H7 (cell line): ENCODE data around the gene RBMS1. TPM values are rescaled to one million over a fixed set of nuclear protein-coding genes. Genes with fewer than 3 reads are reported as not detected.

Experiments used
- DNase-seq: peaks from one replicate; pipeline ENCODE4 v3.0.0; 2012
- H3K27me3 ChIP-seq: 2 replicates; pipeline ENCODE4 v1.6.0; 2011; ENCODE audit warnings: mild to moderate bottlenecking, low read length; ENCODE audit not compliant: control insufficient read depth, insufficient read depth
- H3K36me3 ChIP-seq: replicated peaks from 2 replicates; pipeline ENCODE4 v1.5.1; 2011; ENCODE audit warnings: low read length; ENCODE audit not compliant: control insufficient read depth, insufficient read depth
- H3K4me3 ChIP-seq: 2 replicates; pipeline ENCODE4 v1.5.1; 2011; ENCODE audit warnings: low read depth, mild to moderate bottlenecking, control low read depth, low read length, moderate library complexity; ENCODE audit not compliant: insufficient read depth
- total RNA-seq: library from RNA; depleted of rRNA; stranded (reverse); fragments of >200 nt; shearing (Covaris generic); gene quantifications from 2 replicates; pipeline ENCODE4 v1.2.3, GENCODE V29; 2014

The RBMS1 gene
- total RNA-seq, 1 experiment from 2014 or later: 46.7 TPM

GRCh38 chr2:160247296-160248035 is 246.1 kb downstream of the RBMS1 start:
- Histone ChIP-seq H3K27me3 (no peaks in the 10 kb centered on the region), H3K4me3 (no peak overlapping the region), H3K36me3 (no peaks in the 10 kb centered on the region)
- no peak for DNase-seq

- Histone ChIP-seq H3K27me3 (no peaks in the 10 kb centered on the region), H3K4me3 (no peak overlapping the region), H3K36me3 (no peaks in the 10 kb centered on the region)
- DNase-seq: no peak
Measured at GRCh38 chr2:160246356-160246755, 247.3 kb downstream of the RBMS1 start.

- Histone ChIP-seq H3K27me3 (no peaks in the 10 kb centered on the region), H3K36me3 (no peaks in the 10 kb centered on the region), H3K4me3 (no peak overlapping the region)
- no peak for DNase-seq
Measured at GRCh38 chr2:160245614-160246155, 247.9 kb downstream of the RBMS1 start.

- Histone ChIP-seq H3K27me3 (no peaks in the 10 kb centered on the region), H3K36me3 (no peaks in the 10 kb centered on the region), H3K4me3 (no peak overlapping the region)
- no peak for DNase-seq
Measured at GRCh38 chr2:160242893-160243564, 250.6 kb downstream of the RBMS1 start.

GRCh38 chr2:160241251-160242137 is 252.1 kb downstream of the RBMS1 start:
- DNase-seq: no peak
- Histone ChIP-seq H3K27me3 (no peaks in the 10 kb centered on the region), H3K4me3 (no peak overlapping the region), H3K36me3 (no peaks in the 10 kb centered on the region)

GRCh38 chr2:160239436-160239835 is 254.2 kb downstream of the RBMS1 start:
- H3K4me3 ChIP-seq: no peak overlapping the region
- DNase-seq: no peak
- no peaks in the 10 kb centered on the region for H3K36me3 ChIP-seq
- no peaks in the 10 kb centered on the region for H3K27me3 ChIP-seq

GRCh38 chr2:160238392-160238791 is 255.2 kb downstream of the RBMS1 start:
- H3K36me3 ChIP-seq: no peaks in the 10 kb centered on the region
- no peak for DNase-seq

GRCh38 chr2:160232905-160233475 is 260.6 kb downstream of the RBMS1 start:
- no peaks in the 10 kb centered on the region for H3K36me3 ChIP-seq
- DNase-seq: no peak
- no peaks in the 10 kb centered on the region for H3K27me3 ChIP-seq
- no peak overlapping the region for H3K4me3 ChIP-seq

More at GRCh38 chr2:160238392-160238791, 255.2 kb downstream of the RBMS1 start:
- Histone ChIP-seq H3K27me3 (no peaks in the 10 kb centered on the region), H3K4me3 (no peak overlapping the region)

- no peak for DNase-seq
- no peak overlapping the region for H3K4me3 ChIP-seq
- no peaks in the 10 kb centered on the region for H3K36me3 ChIP-seq
- H3K27me3 ChIP-seq: no peaks in the 10 kb centered on the region
Measured at GRCh38 chr2:160229591-160229990, 264.0 kb downstream of the RBMS1 start.

DNA sequence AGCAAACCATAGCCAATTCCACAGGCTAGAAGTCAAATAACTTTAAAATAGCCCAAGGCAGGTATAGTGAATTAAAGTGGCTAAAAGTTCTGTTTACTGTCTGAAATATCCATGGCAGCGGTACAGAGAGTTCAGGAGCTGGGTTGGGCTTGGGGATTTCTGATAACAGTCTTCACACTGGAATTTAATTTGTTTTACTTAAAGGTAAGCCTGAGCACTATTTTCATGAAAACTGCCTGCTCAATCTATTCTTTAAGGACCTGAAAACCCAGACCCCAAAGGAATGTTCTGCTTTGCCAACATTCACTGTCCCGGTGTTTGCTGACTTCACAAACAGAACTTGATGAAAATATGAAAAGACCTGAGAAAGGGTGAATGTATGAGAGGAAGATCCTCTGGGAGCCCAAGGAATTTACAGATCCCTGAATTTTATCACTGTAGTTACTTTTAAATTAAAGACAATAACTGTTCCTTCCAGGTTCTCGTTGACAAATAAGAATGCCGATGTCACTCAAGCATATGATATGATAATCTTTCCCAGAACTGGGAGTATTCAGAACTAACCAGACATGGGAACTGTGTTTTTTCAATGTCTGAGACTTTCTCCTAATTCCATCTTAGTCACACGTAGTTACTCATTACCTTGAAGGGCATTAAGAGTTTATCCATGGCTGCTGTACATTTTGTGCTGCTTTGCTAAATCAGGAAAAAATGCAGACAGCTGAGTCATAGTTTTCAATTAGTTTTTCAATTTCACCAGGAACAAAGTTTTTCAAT is 265.3 kb downstream of the RBMS1 start:
- no peak for DNase-seq
- H3K4me3 ChIP-seq: no peak overlapping the region
- no peaks in the 10 kb centered on the region for H3K27me3 ChIP-seq
- H3K36me3 ChIP-seq: no peaks in the 10 kb centered on the region

- DNase-seq: no peak
- no peaks in the 10 kb centered on the region for H3K27me3 ChIP-seq
- H3K4me3 ChIP-seq: no peak overlapping the region
- no peaks in the 10 kb centered on the region for H3K36me3 ChIP-seq
Measured at GRCh38 chr2:160227293-160227915, 266.2 kb downstream of the RBMS1 start.

DNA sequence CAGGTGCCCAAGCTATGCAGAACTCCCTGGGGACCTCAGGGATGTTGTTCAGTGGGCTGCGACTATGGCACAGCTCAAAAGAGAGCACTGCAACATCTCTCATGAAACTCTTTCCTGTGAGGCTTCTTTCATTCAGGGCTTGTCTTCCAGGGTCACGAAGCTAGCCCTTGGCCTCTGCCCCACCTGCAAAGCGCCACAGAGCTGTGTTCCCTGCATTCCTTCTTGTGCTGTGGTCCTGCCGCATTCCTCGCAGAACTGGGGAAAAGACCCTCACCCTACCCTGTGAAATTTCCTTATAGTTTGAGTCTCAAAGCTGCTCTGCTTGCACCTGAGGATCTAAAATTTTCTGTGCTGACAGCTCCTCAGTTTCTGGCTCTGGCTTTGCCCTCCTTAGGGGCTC is 267.2 kb downstream of the RBMS1 start:
- DNase-seq: no peak
- no peaks in the 10 kb centered on the region for H3K36me3 ChIP-seq
- H3K27me3 ChIP-seq: no peaks in the 10 kb centered on the region
- H3K4me3 ChIP-seq: no peak overlapping the region

DNA sequence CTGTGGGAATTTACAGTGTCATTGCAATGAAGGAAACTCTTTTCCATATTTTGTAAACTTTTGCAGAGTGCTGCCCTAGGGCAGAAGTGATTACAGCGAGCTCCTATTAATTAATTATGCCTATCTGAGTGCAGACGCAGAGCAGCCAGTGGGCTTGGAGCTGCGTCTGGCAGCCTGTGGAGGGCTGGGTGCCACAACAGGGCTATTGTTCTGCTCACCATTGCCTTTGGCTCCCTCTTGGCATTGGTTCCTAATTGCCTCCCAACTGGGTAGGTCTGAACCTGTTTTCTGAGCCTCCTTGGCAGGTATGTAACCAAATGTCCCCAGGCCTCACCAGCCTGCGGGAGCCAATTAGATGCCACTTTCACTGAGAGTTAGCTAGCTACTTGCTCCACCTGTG is 267.9 kb downstream of the RBMS1 start:
- no peaks in the 10 kb centered on the region for H3K27me3 ChIP-seq
- no peak for DNase-seq
- no peak overlapping the region for H3K4me3 ChIP-seq
- no peaks in the 10 kb centered on the region for H3K36me3 ChIP-seq
